Hepatocyte (in vitro differentiated cells): ENCODE data around the gene GABBR2. TPM values are rescaled to one million over a fixed set of nuclear protein-coding genes. Genes with fewer than 3 reads are reported as not detected.

Experiments used
- DNase-seq: peaks from one replicate; pipeline ENCODE4 v3.0.0-alpha.2; 2016; ENCODE audit warnings: low spot score
- H2AFZ ChIP-seq: fragments of 200-600 bp; sonication (generic); 2 replicates; pipeline ENCODE4 v1.6.0; 2016; ENCODE audit warnings: antibody characterized with exemption, mild to moderate bottlenecking
- H3K27ac ChIP-seq: fragments of 200-600 bp; sonication (generic); 2 replicates; pipeline ENCODE4 v1.5.1; 2016; ENCODE audit warnings: mild to moderate bottlenecking
- H3K27me3 ChIP-seq: fragments of 200-600 bp; sonication (generic); 2 replicates; pipeline ENCODE4 v1.6.1; 2016
- H3K36me3 ChIP-seq: fragments of 200-600 bp; sonication (generic); replicated peaks from 2 replicates; pipeline ENCODE4 v1.5.1; 2016; ENCODE audit warnings: low read depth; ENCODE audit not compliant: insufficient read depth
- H3K4me1 ChIP-seq: fragments of 200-600 bp; sonication (generic); 2 replicates; pipeline ENCODE4 v1.5.1; 2016; ENCODE audit warnings: mild to moderate bottlenecking, moderate library complexity; ENCODE audit not compliant: insufficient read depth
- H3K4me2 ChIP-seq: fragments of 200-600 bp; sonication (generic); 2 replicates; pipeline ENCODE4 v1.6.0; 2016
- H3K4me3 ChIP-seq: fragments of 200-600 bp; sonication (generic); 2 replicates; pipeline ENCODE4 v1.5.1; 2016; ENCODE audit warnings: mild to moderate bottlenecking
- H3K79me2 ChIP-seq: fragments of 200-600 bp; sonication (generic); 2 replicates; pipeline ENCODE4 v1.6.0; 2017; ENCODE audit warnings: mild to moderate bottlenecking
- H3K9me2 ChIP-seq: fragments of 200-600 bp; sonication (generic); replicated peaks from 2 replicates; pipeline ENCODE4 v1.6.0; 2017; ENCODE audit warnings: mild to moderate bottlenecking; ENCODE audit not compliant: insufficient read depth
- H3K9me3 ChIP-seq: fragments of 200-600 bp; sonication (generic); 2 replicates; pipeline ENCODE4 v1.5.1; 2016; ENCODE audit warnings: low read depth, mild to moderate bottlenecking
- H4K20me1 ChIP-seq: fragments of 200-600 bp; sonication (generic); 2 replicates; pipeline ENCODE4 v1.6.0; 2016; ENCODE audit warnings: mild to moderate bottlenecking; ENCODE audit not compliant: insufficient read depth, poor library complexity, severe bottlenecking
- EZH2 ChIP-seq: fragments of 200-600 bp; sonication (generic); IDR thresholded peaks from 2 replicates; pipeline ENCODE4 v1.6.1; 2016; ENCODE audit warnings: antibody characterized with exemption, mild to moderate bottlenecking, borderline replicate concordance
- EZH2phosphoT487 ChIP-seq: fragments of 200-600 bp; sonication (generic); IDR thresholded peaks from one replicate; pipeline ENCODE4 v1.6.1; 2018; ENCODE audit warnings: antibody characterized with exemption, mild to moderate bottlenecking, low read depth, moderate library complexity; ENCODE audit not compliant: unreplicated experiment, severe bottlenecking
- WGBS: methylation state at CpG from one replicate; pipeline ENCODE4 v1.1.6; 2016; ENCODE audit warnings: low lambda C conversion rate; ENCODE audit errors: missing lambda C conversion rate; 5-methylcytosine and 5-hydroxymethylcytosine counted together
- polyA plus RNA-seq: library from polyadenylated mRNA; unstranded; fragments of >200 nt; fragmentation: Nextera tagmentation; extraction: Ambion mirVana; gene quantifications from 2 replicates; pipeline ENCODE4 v1.2.1, GENCODE V29; 2016
- total RNA-seq: library from RNA; depleted of rRNA; stranded (reverse); fragments of >200 nt; gene quantifications from 2 replicates; pipeline ENCODE4 v1.2.3, GENCODE V29; 2014
- TF ChIP-seq, protein P1 (sequence below): fragments of 200-600 bp; sonication (generic); IDR thresholded peaks from 2 replicates; pipeline ENCODE4 v1.5.1; 2016; ENCODE audit warnings: antibody characterized with exemption, mild to moderate bottlenecking; ENCODE audit not compliant: poor library complexity

The GABBR2 gene
- total and polyA plus RNA-seq, 2 experiments from 2014 or later: 0.20 to 0.28 TPM

DNA sequence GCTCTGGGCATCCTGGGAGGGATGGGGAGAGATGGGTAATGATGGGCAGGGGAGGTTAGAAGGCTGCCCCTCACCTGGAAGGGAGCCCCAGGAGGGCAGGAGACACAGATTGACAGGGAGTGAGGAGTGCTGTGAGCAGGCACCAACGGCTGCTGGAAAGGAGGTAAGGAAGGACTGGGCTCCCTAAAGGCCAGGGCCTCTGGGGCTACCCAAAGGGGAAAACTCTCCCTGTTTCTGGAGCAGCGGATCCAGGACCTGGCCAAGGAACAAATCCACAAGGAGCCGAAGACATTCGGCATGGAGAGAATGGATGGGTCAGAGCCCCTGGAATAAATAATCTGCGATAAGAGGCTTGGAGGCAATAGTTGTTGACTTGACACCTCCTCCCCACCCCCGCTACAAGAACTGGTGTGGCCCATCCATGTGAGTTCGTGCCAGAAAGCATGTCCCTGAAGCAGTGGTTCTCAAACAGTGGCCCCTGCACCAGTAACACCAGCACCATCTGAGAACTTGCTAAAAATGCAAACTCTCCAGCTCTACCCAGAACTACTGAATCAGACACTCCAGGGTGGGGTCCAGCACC, 208.3 kb downstream of the GABBR2 start:
- no peak for TF ChIP-seq EZH2
- TF ChIP-seq EZH2phosphoT487: no peak
- TF ChIP-seq, protein P1, sequence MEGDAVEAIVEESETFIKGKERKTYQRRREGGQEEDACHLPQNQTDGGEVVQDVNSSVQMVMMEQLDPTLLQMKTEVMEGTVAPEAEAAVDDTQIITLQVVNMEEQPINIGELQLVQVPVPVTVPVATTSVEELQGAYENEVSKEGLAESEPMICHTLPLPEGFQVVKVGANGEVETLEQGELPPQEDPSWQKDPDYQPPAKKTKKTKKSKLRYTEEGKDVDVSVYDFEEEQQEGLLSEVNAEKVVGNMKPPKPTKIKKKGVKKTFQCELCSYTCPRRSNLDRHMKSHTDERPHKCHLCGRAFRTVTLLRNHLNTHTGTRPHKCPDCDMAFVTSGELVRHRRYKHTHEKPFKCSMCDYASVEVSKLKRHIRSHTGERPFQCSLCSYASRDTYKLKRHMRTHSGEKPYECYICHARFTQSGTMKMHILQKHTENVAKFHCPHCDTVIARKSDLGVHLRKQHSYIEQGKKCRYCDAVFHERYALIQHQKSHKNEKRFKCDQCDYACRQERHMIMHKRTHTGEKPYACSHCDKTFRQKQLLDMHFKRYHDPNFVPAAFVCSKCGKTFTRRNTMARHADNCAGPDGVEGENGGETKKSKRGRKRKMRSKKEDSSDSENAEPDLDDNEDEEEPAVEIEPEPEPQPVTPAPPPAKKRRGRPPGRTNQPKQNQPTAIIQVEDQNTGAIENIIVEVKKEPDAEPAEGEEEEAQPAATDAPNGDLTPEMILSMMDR: no peak
- no peak overlapping the region for H3K27ac ChIP-seq
- no peaks in the 10 kb centered on the region for H3K36me3 ChIP-seq
- no peak for DNase-seq
- peaks cover 5% of the 10 kb centered on the region for H3K4me1 ChIP-seq
- WGBS: 92% methylated on average over 7 of the region's 7 CpGs
- no peaks in the 10 kb centered on the region for H3K9me3 ChIP-seq
- H3K27me3 ChIP-seq: no peaks in the 10 kb centered on the region
- H3K9me2 ChIP-seq: no peaks in the 10 kb centered on the region
- no peak overlapping the region for H3K4me2 ChIP-seq
- H3K79me2 ChIP-seq: no peaks in the 10 kb centered on the region
- H3K4me3 ChIP-seq: no peak overlapping the region
- no peaks in the 10 kb centered on the region for H4K20me1 ChIP-seq
- no peak overlapping the region for H2AFZ ChIP-seq

DNA sequence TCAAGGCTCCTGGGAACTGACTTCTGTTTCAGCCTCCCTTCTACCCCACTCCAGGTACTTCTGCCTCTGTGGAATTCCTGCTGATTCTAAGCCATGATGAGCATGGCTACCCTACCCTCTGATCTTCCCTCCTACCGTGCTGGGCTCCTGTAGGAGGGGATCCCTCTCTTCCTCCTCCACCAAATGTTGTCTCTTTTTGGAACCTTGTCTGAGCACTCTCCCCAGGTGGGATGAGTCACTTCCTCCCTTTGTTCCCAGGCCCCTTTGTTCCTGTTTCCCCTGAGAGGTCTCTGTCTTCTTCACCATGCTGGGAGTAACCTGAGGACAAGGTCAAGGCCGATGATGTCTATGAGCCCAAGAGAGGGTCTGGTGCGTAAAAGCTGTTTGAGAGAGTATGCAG, 213.2 kb downstream of the GABBR2 start:
- DNase-seq: no peak
- Histone ChIP-seq H3K27me3 (no peaks in the 10 kb centered on the region), H3K36me3 (no peaks in the 10 kb centered on the region), H3K4me1 (peaks cover 5% of the 10 kb centered on the region), H3K27ac (no peak overlapping the region), H3K79me2 (no peaks in the 10 kb centered on the region), H3K4me3 (no peak overlapping the region), H3K4me2 (no peak overlapping the region), H2AFZ (no peak overlapping the region), H3K9me2 (no peaks in the 10 kb centered on the region), H4K20me1 (no peaks in the 10 kb centered on the region), H3K9me3 (no peaks in the 10 kb centered on the region)
- TF ChIP-seq EZH2phosphoT487: no peak
- TF ChIP-seq EZH2: no peak
- TF ChIP-seq, protein P1: no peak
- 86% methylated on average over 3 of the region's 3 CpGs for WGBS

DNA sequence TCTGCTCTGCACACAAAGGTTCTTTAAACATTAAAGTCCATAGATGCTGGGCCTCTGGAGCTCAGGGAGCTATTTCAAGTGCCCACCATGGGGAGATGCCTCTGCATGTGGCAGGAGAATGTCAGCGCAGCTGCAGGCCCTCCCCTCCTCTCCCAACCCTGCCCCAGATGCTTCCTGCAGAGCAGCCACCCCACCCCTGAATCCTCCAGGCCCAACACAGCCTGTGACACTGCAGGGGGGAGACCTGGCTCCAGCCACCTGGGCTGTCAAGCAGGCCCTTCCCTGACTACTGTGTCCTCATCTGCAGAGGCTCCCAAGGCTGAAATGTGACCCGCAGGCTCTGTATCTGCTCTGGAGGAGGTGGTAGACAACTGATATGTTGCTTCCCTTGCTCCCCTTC, 213.9 kb downstream of the GABBR2 start:
- DNase-seq: no peak
- Histone ChIP-seq H3K4me3 (no peak overlapping the region), H3K9me2 (no peaks in the 10 kb centered on the region), H3K36me3 (no peaks in the 10 kb centered on the region), H3K27me3 (no peaks in the 10 kb centered on the region), H2AFZ (no peak overlapping the region), H3K4me2 (no peak overlapping the region), H3K9me3 (no peaks in the 10 kb centered on the region), H4K20me1 (no peaks in the 10 kb centered on the region), H3K27ac (no peak overlapping the region), H3K79me2 (no peaks in the 10 kb centered on the region), H3K4me1 (peaks cover 5% of the 10 kb centered on the region)
- TF ChIP-seq EZH2: no peak
- TF ChIP-seq, protein P1: no peak
- TF ChIP-seq EZH2phosphoT487: no peak
- 88% methylated on average over 2 of the region's 2 CpGs for WGBS
